HG02678 (cell line): ENCODE measurements around the gene ELF4.
"Not testable (repeated sequence)": the region's sequence is repeated elsewhere in the genome, so short reads cannot be mapped to it uniquely, and the experiment has no call there.

Source experiments
- ATAC-seq: cut with Tn5 transposase; IDR thresholded peaks from one replicate; pipeline ENCODE4 v1.9.1; 2021; ENCODE audit warnings: mild to moderate bottlenecking, moderate library complexity; ENCODE audit not compliant: unreplicated experiment

ELF4 gene

DNA sequence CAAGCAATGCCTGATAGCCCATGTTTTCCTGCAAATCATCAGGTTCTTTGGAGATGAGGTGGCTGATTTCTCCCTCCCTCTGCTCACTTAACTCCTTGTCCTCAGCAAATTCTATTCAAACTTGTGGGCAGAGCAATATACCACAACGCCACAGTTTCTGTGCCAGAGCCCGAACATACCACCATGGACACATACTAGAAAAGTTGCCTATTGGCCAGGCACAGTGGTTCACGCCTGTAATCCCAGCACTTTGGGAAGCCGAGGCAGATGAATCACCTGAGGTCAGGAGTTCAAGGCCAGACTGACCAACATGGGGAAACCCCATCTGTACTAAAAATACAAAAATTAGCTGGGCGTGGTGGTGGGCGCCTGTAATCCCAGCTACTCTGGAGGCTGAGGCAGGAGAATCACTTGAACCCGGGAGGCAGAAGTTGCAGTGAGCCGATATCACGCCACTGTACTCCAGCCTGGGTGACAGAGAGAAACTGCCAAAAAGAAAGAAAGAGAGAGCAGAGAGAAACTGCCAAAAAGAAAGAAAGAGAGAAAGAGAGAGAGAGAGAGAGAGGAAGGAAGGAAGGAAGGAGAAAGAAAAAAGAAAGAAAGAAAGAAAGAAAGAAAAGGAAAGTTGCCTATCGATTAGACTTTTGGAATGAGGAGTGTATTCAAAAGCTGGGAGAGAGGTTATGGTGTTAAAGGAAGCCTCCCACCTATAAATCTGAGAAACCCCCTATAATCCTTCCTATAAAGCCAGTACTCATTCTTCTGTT lies 5.0 kb upstream of the ELF4 start:
- not testable (repeated sequence) for ATAC-seq

DNA sequence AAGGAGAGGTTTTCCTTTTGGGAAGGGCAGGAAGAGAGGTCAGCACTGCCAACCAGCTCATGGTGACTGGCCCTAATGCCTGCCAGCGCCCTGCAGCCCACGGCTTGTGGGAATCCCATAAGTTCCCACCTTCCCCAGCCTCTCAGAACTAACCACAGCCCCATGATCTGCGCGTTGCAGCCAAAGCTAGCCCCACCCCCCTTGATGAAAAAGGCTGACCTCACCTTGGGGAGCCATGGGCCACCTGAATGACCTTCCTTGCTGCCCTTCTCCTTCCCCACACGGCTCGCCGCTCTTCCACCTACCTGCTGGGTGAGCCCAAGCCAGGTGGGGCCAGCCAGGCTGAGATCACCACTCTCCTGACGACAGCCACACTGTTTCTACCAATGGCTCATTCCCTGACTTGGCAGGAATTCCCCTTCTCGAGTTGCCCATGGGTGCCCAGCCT lies 3.9 kb upstream of the ELF4 start:
- no peak for ATAC-seq

DNA sequence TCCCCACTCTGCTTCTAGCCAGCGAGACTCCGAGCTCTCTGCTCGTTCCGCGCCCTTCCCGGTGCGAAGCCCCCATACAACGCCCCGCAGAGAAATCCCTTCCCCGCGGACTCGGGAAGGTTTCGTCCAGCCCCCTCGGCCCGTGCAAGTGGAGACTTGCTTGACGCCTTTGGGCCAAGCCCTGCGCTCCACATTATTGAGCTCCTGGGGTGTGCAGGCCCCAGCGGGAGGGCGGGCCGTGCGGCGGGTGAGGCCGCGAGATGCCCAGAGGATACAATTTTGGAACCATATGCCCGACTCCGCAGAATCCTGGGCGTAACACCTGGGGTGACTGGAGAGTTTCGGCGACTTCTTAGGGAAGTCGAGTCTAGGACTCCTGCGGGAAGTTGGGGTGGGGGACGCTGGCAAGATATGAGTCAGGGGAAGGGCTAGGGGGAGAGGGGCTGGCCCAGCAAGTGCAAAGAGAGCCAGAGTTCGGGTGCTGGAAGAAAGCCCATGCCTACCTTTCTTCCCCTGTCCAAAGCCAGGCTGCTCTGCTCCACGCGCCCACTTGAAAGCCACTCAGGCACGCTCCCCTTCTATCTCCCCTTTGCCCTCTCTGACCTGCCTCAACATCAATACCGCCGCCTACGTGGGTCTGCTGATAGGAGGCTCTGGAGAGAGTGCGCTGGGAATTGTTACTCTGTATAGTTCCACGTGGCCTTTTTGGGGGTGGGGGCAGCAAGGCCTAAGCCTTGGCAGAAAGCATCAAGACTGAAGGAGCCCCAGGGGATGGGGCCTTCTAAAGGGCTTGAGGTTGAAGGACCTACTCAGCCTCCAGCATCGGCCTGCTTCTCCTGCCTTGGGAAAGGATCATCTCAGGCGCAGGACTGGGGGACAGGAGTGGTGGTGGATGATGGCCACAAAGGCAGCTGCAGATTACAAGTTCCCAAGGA lies 1.2 kb upstream of the ELF4 start:
- no peak for ATAC-seq

DNA sequence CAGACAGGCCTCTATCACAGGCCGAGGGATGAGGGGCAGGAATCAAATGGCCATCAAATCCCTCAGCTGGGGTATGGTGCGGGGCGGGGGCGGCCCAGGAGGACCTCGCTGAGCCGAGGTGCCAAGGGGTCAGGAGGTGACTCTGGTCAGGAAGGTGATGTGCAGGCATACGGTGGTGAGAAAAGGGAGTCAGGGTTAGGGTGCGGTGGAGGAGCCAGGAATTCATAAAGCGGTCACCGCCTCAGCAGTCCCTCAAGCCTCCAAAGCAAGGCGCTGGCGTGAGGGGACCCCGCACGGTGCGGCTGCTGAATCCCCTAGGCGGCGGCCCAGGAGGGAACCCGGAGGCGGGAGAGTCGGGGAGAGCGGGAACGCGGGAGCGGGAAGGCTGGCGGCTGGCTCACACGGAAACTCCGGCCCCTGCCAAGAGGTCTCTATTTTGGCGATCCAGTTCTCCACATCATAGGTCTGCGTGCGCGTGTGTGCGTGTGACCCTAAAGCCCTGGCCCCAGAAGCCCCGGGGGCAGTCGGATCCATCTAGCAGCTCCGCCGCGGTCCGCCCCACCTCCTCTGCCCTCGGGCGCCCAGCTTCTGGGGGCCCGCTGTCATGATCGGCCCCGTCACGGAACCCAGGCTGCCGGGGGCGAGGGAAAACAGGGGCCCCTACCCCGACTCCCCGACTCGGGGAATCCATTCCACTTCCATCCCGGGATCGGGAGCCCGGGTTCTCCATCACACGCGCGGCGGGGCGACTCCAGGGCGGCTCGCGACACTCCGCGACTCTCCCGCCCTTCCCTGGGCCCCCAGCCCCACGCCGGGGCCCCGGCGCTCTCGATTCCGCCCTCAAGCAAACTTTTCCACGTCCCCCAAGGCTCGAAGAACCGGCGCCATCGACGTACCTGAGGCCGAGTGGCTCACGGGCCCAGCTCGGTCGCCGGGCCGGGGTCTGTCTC lies 593 bp downstream of the ELF4 start:
- ATAC-seq = peak; percentile 3

DNA sequence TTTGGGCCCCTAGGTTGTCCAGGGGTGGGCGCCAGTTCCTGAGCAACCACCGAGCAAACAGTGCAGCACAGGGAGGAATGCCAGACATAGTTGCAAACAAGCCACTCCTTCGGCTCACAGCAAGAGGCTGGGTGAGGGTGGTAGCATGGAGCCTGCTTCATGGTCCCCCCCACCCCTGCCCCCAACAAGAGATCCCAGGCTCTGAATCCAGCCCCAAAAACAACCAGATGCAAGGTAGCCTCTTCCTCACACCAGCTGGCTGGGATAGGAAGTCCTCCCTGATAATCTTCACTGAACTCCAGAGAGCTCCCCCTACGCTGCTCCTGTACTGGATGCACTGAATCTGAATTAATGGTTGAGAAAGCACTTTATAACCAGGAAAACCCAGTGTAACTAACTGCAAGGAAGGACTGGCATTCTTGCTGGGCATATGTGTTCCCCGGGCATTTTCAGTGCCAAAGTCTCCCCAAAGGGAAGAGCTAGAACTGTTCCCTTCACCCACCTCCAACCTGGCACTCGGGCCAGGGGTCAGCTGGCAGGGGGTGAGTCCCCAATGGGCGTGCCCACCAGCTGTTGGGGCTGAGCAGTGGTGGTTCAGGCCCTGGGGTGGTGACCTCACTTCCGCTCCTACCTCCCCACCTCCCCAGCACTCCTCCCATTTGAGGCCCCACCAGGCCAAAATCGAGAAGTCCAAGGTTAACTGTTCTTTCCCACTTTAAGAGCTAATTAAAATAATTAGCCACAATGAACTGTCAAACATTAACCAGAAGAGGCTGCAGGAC lies 1.5 kb downstream of the ELF4 start:
- peak; percentile 73 for ATAC-seq

DNA sequence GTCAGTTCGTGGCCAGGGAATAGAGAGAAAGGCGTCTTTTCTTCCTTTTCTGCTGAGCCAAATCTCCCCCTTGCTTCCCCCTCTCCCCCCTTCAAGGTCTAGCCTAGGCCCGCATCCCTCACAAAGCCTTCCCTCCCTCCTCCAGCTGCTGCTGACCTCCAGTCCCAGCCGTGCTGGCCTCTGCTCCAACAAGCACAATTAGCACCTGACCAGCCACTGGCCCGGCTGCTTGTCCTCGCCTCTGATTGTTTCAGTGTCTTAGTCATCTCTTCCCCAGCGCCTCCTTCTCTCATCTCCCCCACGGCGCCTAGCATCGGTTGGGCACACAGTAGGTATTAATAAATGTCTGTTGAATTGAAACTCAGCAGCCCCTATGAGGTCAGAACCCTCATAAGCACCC lies 4.2 kb downstream of the ELF4 start:
- ATAC-seq = no peak

DNA sequence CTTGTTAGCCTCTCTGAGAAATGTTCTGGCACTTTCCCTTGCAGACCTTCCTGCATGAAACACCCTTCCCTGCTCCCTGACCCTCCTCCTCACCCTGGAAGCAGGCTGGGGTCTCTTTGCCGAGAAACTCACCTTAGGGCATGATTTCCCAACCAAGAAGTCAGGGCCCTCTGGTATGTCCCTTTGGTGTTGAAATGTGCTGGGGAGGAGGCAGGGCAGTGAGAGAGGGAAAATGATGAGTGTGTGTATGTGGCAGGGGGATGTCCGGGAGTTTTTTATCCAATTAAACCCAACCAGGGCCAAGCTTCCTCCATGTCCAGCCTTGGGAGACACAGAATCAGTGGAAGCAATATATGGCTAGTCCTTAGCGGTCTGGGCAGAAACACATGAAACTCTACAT lies 5.1 kb downstream of the ELF4 start:
- ATAC-seq = no peak

DNA sequence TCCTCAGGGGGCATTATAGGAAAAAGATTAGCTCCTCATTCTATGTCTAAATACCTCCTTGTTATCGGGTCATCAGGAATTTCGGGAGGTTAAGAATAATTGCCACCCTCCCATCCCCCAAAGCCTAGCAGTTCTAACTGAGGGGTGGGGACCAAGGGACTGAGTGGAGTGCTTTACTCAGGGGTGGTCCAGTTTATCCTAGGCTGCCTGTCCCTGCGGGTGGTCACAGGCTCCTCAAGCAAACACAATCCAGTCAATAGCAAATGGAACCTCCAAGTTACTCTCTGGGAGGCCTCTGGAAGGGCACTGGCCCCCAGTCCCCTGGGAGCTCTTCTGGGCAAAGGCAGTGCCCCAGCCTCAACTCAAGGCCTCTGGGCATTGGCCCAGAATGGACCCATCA lies 6.7 kb downstream of the ELF4 start:
- no peak for ATAC-seq

DNA sequence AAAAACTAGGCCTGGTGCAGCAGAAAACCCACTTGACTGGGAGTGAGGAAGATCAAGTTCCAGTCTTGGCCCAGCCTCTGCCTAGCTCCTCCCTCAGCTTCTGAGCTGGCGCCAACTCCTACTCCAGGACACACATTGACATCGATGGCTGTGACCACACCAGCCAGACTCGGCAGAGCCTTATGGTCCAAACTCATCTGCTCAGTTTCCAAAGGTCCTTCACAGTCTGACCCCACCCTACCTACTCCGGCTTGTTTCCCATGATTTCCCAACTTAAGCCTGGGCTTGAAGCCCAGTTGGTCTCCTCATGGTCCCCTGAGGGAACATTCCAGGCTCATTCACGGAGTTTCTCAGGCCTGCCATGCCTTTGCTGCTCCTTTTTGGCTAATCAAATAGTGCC lies 10.1 kb downstream of the ELF4 start:
- no peak for ATAC-seq

DNA sequence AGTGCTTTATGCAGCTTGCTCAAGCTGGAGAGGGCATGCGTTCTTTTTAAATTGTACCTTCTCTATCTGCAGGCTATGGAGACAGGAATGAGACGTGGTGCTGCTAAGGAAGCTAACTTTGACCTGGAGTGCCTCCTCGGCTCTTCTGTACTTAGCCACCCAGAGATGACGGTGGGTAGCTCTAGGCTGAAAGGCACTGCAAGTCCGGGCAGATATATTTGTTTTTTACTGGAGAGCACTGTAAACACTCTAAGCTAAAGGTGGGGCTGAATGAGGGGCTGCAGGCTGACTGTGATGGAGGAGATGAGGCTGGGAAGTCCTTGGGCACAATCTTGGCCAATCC lies 12.1 kb downstream of the ELF4 start:
- no peak for ATAC-seq

DNA sequence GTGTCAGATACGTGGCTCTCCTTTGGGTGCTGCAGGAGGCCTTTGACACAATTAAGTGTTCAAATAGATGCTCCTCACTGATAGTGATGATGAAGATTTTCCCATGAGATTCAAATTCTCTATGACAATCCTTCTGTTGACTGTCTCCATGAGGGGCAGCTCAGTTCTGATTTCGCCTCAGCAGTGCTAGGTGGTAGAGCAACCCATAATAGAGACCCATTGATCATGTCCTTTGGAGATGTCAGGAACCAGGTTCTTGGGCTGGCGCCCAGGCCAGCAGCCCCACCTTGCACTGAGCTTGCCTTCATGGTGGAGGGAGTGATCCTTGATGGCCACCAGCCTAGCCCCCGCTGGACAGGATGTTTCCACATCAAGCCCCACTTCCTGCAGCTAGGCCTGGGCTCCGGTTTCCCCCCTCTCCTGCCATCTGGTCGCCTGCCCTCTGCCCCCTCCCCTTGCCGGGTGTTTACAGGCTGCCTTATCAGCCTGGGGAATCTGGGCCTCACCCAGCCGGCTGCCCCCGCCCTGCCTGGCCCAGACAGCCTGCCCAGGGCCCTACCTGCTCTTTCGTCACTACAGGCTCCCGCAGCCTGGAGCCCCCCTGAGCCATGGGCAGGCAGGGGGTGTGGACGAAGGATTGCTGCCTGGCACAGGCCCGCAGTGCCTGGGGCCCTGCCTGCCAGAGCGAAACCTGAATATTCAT lies 12.6 kb downstream of the ELF4 start:
- ATAC-seq = no peak

DNA sequence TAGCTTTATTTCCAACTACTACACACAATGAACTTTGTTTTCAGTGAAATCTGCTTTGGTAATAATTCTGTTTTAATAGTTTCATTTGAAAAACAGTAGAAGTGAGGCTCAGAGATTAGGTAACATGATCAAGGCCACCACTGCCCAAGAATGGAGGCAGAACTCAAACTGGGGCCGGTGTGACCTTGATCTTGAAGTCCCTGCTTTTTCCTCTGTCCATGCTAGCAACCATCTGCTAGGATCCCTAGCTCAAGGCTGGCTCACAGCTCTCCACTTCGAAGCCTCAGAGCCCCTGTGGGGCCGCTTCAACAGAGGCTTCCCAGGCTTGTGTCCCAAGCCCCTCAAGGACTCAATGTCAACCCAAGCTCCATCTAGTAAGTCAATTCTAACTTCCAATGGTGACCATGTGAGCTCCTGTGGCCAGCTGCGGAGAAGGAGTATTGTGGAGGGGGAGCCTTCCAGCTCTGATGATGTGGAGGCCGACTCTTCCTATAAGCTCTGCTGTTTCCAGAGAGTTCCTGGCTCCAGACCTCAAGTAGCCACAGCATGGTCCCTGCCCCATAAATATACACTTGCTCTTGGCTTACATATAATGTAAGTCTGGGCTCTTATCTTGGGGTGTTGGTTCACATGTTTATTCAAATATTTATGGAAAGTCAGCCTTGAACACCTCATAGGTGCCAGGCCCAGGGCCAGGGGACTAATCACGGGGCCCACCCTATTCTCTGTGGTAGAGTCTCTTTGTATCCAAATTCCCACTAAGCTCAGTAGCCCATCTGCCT lies 14.9 kb downstream of the ELF4 start:
- no peak for ATAC-seq

DNA sequence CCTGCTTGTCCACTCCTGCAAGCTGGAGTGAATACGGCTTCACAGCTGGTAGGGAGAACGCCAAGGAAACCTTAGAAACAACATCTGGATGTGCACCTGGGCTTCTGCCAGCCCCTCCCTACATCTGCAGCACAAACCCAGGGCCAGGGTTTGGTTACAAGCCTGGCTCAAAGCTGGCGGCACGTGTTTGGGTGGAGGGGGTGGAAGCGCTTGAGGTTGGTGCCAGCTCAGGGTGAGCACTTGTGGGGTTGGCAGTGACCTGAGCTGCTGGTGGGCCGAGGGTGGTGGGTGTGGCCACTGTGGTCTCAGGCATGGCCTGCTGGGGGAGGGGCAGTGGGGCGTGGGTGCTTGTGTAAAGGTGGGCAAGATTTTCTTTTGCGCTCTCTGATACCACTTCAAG lies 15.6 kb downstream of the ELF4 start:
- ATAC-seq = no peak

DNA sequence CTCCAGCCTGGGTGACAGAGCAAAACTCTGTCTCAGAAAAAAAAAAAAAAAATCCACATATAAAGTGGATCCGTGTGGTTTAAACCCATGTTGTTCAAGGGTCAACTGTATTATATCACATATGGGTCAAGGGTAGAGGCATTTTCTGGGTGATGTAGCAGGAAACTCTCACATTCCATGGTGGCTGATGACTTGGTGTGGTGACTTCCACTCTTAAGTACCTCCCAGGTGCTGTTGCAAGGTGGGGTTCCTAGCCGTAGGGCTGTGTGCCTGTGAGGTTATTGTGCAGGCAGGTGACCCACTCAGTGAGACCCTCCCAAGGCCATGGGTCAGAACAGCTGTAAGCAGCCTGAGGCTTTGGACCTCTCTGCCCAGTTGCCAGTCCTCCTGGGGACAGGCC lies 17.0 kb downstream of the ELF4 start:
- ATAC-seq = no peak

DNA sequence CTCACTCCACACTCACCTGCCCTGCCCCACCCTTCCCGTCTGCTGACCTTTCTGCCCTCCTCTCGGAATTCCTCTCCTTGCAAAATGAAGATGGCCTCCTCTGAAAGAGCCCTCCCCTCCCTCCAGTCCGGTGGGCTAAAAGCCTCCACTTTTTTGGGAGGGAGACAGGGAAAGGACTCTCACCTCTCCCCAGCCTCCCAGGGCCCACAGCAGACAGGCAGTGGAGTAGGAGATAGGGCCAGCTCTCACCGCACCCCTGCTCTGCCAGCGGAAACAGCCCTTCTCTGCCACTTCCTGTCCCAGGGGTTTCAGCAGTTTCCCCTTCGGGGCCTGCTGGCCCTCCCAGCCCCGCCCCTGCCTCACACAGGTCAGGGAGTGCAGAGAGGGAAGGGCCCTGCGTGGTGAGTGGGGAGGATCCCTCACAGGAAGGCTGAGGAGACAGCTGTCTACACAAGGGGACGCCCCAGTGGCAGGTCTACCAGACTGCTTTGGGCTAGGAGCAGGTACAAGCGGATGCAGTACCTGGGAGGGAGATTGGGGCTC lies 18.2 kb downstream of the ELF4 start:
- peak; percentile 99 for ATAC-seq

DNA sequence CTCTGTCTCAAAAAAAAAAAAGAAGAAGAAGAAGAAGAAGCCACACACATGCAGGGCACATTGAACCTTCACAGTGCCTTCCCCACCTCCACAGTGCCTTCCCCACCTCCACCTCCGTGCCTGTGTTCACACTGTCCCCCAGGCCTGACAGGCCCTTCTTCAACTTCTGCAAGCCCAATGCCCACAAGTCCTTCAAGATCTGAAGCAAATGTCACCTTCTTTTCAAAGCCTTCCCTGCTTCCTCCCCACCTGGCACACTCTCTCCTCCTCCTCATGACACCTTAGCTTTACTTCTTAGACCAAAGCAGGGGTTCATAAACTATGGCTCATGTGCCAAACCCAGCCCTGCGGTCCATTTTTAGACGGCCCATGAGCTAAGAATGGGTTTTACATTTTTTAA lies 19.9 kb downstream of the ELF4 start:
- ATAC-seq = no peak

DNA sequence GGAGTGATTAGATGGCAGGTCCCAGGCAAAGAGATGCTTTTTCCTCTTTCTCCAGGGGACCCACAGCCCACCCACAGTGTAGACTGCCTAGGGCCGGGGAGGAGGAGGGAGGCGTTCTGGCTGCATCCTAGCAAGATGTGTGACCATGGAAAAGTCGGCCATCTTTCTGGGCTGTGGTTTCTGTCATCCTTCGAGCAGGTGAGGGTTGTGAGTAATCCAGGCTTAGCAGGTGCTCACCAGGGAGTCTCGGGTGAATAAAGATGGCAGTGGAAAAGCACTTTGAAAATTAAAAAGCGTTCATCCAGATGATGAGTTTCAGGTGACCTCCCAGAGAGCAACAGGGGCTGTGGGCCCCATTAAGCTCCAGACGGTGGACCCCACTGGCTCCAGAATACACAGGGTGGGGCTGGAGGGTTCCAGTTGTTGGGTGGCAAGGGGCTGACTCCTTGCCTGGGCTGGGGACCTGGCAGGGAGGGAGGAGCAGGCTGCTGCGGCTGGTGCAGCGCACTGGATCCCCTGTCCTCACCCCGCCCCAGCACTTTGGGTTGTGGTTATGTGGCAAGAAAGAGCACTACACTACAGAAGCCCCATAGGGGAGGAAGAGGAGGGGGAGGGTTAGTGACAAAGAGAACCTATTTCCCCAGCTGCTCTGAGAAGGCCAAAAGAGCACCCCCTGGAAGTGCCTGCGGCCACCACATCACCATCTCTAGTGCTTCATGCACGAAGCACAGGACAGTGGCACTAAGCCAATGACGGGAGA lies 23.7 kb downstream of the ELF4 start:
- ATAC-seq = peak; percentile 45
